Measurements from ENCODE around the gene FNDC5. TPM values are rescaled to one million over a fixed set of nuclear protein-coding genes. Genes with fewer than 3 reads are reported as not detected.

Gene FNDC5
- total and polyA plus RNA-seq, 9 donors, result 155 to 265 (median 225) TPM

GRCh38 chr1:32874860-32875752 is 4.4 kb upstream of the FNDC5 start:
- DNase-seq, result no peak
- H3K4me1 ChIP-seq (ENCODE audit: control insufficient read depth, insufficient read depth, low read length), result peaks cover 47% of the 10 kb centered on the region
- no peak overlapping the region for H3K27ac ChIP-seq (ENCODE audit: low read length)
- H3K4me3 ChIP-seq (ENCODE audit: low read length), result no peak overlapping the region
- no peaks in the 10 kb centered on the region for H3K36me3 ChIP-seq (ENCODE audit: control insufficient read depth, insufficient read depth, low read length)
- H3K27me3 ChIP-seq (ENCODE audit: control insufficient read depth, insufficient read depth, low read length), result peaks cover 5% of the 10 kb centered on the region
- no peaks in the 10 kb centered on the region for H3K9me3 ChIP-seq (replicated peaks; ENCODE audit: control insufficient read depth, low read depth, low read length)
- 42% methylated on average over 5 of the region's 5 CpGs for WGBS (ENCODE audit: insufficient coverage)

DNA sequence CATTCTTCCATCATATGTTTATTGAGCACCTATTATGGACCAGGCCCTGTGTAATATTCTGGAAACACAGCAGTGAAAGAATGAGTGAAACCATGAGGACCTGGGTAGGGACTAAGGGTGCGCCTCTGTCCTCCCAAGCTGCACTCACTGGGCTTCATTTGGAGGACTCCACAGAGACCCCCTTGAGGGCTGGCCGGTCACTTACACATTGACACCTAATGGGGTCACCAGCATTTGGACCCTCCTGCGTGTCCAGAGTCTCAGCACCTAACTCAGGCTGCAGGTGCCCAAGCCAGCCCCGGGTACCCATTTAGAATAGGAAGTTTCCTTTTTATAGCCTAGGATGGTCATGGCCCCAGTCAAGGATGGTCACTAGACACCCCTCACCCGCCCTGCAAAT is 2.8 kb upstream of the FNDC5 start:
- H3K27me3 ChIP-seq (ENCODE audit: control insufficient read depth, insufficient read depth, low read length), result peaks cover 5% of the 10 kb centered on the region
- 94% methylated on average over 2 of the region's 5 CpGs for WGBS (ENCODE audit: insufficient coverage)

GRCh38 chr1:32872192-32872460 is 1.4 kb upstream of the FNDC5 start:
- H3K27ac ChIP-seq (ENCODE audit: low read length), result peak overlapping the region; percentile 92
- no peak for DNase-seq
- H3K4me1 ChIP-seq (ENCODE audit: control insufficient read depth, insufficient read depth, low read length), result peaks cover 47% of the 10 kb centered on the region
- WGBS (ENCODE audit: insufficient coverage), result 0% methylated on average over 4 of the region's 7 CpGs
- peak overlapping the region; percentile 73 for H3K4me3 ChIP-seq (ENCODE audit: low read length)
- peaks cover 24% of the 10 kb centered on the region for H3K36me3 ChIP-seq (ENCODE audit: control insufficient read depth, insufficient read depth, low read length)
- H3K27me3 ChIP-seq (ENCODE audit: control insufficient read depth, insufficient read depth, low read length), result peaks cover 5% of the 10 kb centered on the region
- no peaks in the 10 kb centered on the region for H3K9me3 ChIP-seq (replicated peaks; ENCODE audit: control insufficient read depth, low read depth, low read length)

More for the DNA sequence above, 2.8 kb upstream of the FNDC5 start:
- no peak for DNase-seq
- H3K27ac ChIP-seq (ENCODE audit: low read length), result no peak overlapping the region
- H3K4me1 ChIP-seq (ENCODE audit: control insufficient read depth, insufficient read depth, low read length), result peaks cover 61% of the 10 kb centered on the region
- peaks cover 10% of the 10 kb centered on the region for H3K36me3 ChIP-seq (ENCODE audit: control insufficient read depth, insufficient read depth, low read length)
- no peaks in the 10 kb centered on the region for H3K9me3 ChIP-seq (replicated peaks; ENCODE audit: control insufficient read depth, low read depth, low read length)
- H3K4me3 ChIP-seq (ENCODE audit: low read length), result no peak overlapping the region

DNA sequence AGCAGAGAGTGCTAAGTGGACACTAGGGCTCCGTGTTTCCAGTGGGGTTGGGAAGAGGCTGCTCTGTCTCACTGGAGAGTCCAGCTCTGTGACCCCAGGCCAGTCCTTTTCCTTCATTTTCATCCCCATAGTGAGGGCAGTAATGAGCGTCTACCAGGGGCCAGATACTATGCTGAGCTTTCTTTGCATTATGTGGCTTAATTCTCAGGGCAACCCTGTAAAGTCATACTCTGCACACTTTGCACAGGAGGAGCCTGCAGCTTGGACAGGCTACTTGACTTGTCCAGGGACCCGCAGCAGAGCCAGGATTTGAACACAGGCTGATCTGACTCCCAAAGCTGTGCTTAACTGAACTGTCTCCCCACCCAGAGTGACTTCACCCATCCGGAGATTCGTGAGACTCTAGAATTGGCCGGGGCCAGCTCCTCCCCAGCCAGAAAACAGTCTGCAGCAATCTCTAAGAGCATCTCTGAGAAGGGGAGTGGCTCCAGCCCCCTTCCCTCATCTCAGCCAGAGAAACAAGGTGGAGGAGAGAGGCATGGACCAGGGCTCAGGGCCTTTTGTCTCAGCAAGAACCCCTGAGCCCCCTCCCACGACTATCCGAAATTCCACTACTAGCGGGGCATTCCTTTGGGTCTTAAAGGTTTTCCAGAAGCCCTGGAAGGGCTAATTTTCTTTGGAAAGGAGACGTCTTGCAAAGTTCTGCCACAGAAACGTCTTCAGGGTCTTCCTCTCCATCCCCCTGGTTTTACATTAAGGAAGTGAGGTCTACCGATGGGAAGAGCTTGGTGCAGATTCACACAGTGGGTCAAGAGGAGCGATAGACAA is 866 bp upstream of the FNDC5 start:
- Histone ChIP-seq H3K4me3 (ENCODE audit: low read length) (peak overlapping the region; percentile 73), H3K27me3 (ENCODE audit: control insufficient read depth, insufficient read depth, low read length) (peaks cover 5% of the 10 kb centered on the region), H3K9me3 (replicated peaks; ENCODE audit: control insufficient read depth, low read depth, low read length) (no peaks in the 10 kb centered on the region), H3K36me3 (ENCODE audit: control insufficient read depth, insufficient read depth, low read length) (peaks cover 29% of the 10 kb centered on the region), H3K27ac (ENCODE audit: low read length) (peak overlapping the region; percentile 92), H3K4me1 (ENCODE audit: control insufficient read depth, insufficient read depth, low read length) (peaks cover 42% of the 10 kb centered on the region)
- DNase-seq, result peak; percentile 94
- WGBS (ENCODE audit: insufficient coverage), result 8% methylated on average over 4 of the region's 13 CpGs

DNA sequence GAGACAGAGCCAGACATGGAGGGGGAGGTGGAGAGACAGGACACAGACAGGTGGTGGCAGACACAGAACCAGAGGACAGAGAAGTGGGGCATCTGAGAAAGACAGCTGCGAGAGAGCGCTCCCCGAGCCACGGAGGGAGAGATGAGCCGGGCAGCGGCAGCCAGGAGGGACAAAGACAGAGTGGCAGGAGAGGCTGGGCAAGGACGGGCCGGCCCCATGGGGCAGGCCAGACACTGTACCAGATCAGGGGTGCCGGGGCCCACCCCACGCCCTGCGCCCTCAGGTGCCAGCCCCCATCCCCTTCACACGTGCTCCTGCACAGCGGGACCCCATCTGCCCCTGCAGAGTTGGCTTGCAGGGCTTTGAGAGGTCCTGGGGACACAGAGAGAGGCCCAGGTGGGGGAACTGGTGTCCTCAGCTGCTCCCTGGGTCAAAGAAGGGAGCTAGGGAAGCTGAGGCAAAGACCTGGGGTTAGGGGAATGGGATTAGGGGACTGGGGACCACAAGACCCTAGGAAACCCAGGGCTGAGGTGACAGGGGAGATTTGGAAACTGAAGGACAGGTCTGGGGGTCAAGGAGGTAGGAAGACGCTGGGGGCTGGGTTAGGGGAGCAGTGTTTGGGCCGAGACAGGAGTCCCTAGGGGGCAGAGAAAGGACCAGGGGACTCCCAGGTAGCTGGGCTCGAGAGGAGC is 643 bp downstream of the FNDC5 start:
- 19% methylated on average over 12 of the region's 16 CpGs for WGBS (ENCODE audit: insufficient coverage)
- peak; percentile 74 for DNase-seq
- peaks cover 36% of the 10 kb centered on the region for H3K36me3 ChIP-seq (ENCODE audit: control insufficient read depth, insufficient read depth, low read length)

DNA sequence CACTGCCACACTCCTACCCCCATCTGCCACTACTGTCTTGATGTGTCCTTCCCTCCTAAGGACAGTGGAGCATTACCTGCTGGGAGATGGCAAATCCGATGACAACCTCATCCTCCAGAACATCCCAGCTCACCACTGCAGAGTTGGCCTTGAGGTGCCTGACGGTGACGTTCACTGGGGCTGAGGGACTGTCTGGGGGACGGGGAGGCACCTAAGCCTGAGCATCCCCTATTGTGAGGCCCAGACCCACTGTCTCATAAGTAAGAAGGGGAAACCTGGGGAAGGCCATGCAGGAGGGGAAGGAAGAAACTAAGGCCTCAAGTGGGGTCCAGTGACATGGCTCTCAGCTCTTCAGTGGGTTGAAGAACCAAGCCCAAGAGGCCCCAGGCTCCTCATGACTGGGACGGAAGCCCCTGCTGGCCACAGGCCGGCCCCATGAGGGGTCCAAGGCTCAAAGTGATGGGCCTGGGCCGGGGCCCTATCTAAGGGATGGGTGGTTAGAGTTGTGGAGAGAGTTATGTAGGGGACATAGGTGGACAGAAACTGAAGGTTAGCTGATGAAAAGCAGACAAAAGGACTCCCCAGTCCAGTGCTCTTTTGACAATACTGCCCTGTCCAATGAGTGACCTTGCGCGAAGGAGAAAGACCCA is 1.8 kb downstream of the FNDC5 start:
- Histone ChIP-seq H3K36me3 (ENCODE audit: control insufficient read depth, insufficient read depth, low read length) (peaks cover 46% of the 10 kb centered on the region), H3K27ac (ENCODE audit: low read length) (peak overlapping the region; percentile 65), H3K27me3 (ENCODE audit: control insufficient read depth, insufficient read depth, low read length) (peaks cover 5% of the 10 kb centered on the region), H3K4me3 (ENCODE audit: low read length) (peak overlapping the region; percentile 1), H3K4me1 (ENCODE audit: control insufficient read depth, insufficient read depth, low read length) (peaks cover 45% of the 10 kb centered on the region), H3K9me3 (replicated peaks; ENCODE audit: control insufficient read depth, low read depth, low read length) (no peaks in the 10 kb centered on the region)
- DNase-seq, result no peak
- WGBS (ENCODE audit: insufficient coverage), result 90% methylated on average over 5 of the region's 9 CpGs

More for the DNA sequence above, 643 bp downstream of the FNDC5 start:
- Histone ChIP-seq H3K9me3 (replicated peaks; ENCODE audit: control insufficient read depth, low read depth, low read length) (no peaks in the 10 kb centered on the region), H3K27me3 (ENCODE audit: control insufficient read depth, insufficient read depth, low read length) (peaks cover 5% of the 10 kb centered on the region), H3K4me3 (ENCODE audit: low read length) (peak overlapping the region; percentile 59), H3K4me1 (ENCODE audit: control insufficient read depth, insufficient read depth, low read length) (peaks cover 37% of the 10 kb centered on the region), H3K27ac (ENCODE audit: low read length) (peak overlapping the region; percentile 86)

GRCh38 chr1:32868085-32868484 is 2.6 kb downstream of the FNDC5 start:
- Histone ChIP-seq H3K27me3 (ENCODE audit: control insufficient read depth, insufficient read depth, low read length) (peaks cover 5% of the 10 kb centered on the region), H3K9me3 (replicated peaks; ENCODE audit: control insufficient read depth, low read depth, low read length) (no peaks in the 10 kb centered on the region), H3K27ac (ENCODE audit: low read length) (no peak overlapping the region), H3K36me3 (ENCODE audit: control insufficient read depth, insufficient read depth, low read length) (peaks cover 55% of the 10 kb centered on the region), H3K4me3 (ENCODE audit: low read length) (no peak overlapping the region), H3K4me1 (ENCODE audit: control insufficient read depth, insufficient read depth, low read length) (peaks cover 52% of the 10 kb centered on the region)
- 91% methylated on average over 9 of the region's 13 CpGs for WGBS (ENCODE audit: insufficient coverage)
- DNase-seq, result no peak

GRCh38 chr1:32867671-32868070 is 3.0 kb downstream of the FNDC5 start:
- Histone ChIP-seq H3K36me3 (ENCODE audit: control insufficient read depth, insufficient read depth, low read length) (peaks cover 59% of the 10 kb centered on the region), H3K4me3 (ENCODE audit: low read length) (no peak overlapping the region), H3K4me1 (ENCODE audit: control insufficient read depth, insufficient read depth, low read length) (peaks cover 47% of the 10 kb centered on the region), H3K27me3 (ENCODE audit: control insufficient read depth, insufficient read depth, low read length) (peaks cover 5% of the 10 kb centered on the region), H3K27ac (ENCODE audit: low read length) (no peak overlapping the region), H3K9me3 (replicated peaks; ENCODE audit: control insufficient read depth, low read depth, low read length) (no peaks in the 10 kb centered on the region)
- no peak for DNase-seq
- 88% methylated on average over 4 of the region's 7 CpGs for WGBS (ENCODE audit: insufficient coverage)

DNA sequence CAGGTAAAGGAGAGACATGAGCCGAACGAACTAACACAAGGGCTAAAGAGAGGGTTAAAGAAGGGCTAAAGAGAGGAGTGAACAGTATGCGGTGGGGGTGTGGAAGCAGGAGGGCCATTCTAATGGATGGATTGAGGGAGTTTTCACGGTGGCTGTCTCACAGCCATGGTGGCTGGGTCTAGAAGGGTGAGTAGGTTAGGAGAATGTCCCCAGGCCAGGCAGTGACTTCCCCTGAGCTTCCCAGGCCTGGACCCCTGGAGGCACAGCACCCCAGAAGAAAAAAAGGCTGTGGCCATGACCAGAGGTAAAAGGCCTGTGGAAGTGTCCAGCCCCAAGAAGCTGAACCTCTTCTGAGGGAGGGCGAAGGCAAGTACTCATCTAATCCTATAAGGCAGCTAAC is 3.6 kb downstream of the FNDC5 start:
- H3K27me3 ChIP-seq (ENCODE audit: control insufficient read depth, insufficient read depth, low read length), result peaks cover 5% of the 10 kb centered on the region
- no peaks in the 10 kb centered on the region for H3K9me3 ChIP-seq (replicated peaks; ENCODE audit: control insufficient read depth, low read depth, low read length)
- H3K36me3 ChIP-seq (ENCODE audit: control insufficient read depth, insufficient read depth, low read length), result peaks cover 64% of the 10 kb centered on the region
- WGBS (ENCODE audit: insufficient coverage), result 79% methylated on average over 4 of the region's 5 CpGs
- H3K4me1 ChIP-seq (ENCODE audit: control insufficient read depth, insufficient read depth, low read length), result peaks cover 46% of the 10 kb centered on the region
- DNase-seq, result no peak
- H3K4me3 ChIP-seq (ENCODE audit: low read length), result no peak overlapping the region
- H3K27ac ChIP-seq (ENCODE audit: low read length), result no peak overlapping the region
